ENCODE results near the gene ADCY9.

ADCY9 gene

GRCh38 chr16:4087990-4088577 is 28.2 kb downstream of the ADCY9 start:
- H3K4me3 ChIP-seq (ENCODE audit: low read length): no peak overlapping the region
- no peak for TF ChIP-seq CTCF (conservative IDR thresholded peaks at IDR 0.05; ENCODE audit: low read depth, low read length)
- no peak for DNase-seq (ENCODE audit: low read depth)

GRCh38 chr16:4087099-4087885 is 28.9 kb downstream of the ADCY9 start:
- no peak overlapping the region for H3K4me3 ChIP-seq (ENCODE audit: low read length)
- no peak for DNase-seq (ENCODE audit: low read depth)
- TF ChIP-seq CTCF (conservative IDR thresholded peaks at IDR 0.05; ENCODE audit: low read depth, low read length): no peak

GRCh38 chr16:4086153-4086552 is 30.1 kb downstream of the ADCY9 start:
- no peak overlapping the region for H3K4me3 ChIP-seq (ENCODE audit: low read length)
- DNase-seq (ENCODE audit: low read depth): no peak
- TF ChIP-seq CTCF (conservative IDR thresholded peaks at IDR 0.05; ENCODE audit: low read depth, low read length): no peak

GRCh38 chr16:4085405-4085970 is 30.8 kb downstream of the ADCY9 start:
- no peak overlapping the region for H3K4me3 ChIP-seq (ENCODE audit: low read length)
- no peak for DNase-seq (ENCODE audit: low read depth)
- TF ChIP-seq CTCF (conservative IDR thresholded peaks at IDR 0.05; ENCODE audit: low read depth, low read length): no peak

- no peak overlapping the region for H3K4me3 ChIP-seq (ENCODE audit: low read length)
- no peak for DNase-seq (ENCODE audit: low read depth)
- TF ChIP-seq CTCF (conservative IDR thresholded peaks at IDR 0.05; ENCODE audit: low read depth, low read length): no peak
These were observed 32.8 kb downstream of the ADCY9 start for GRCh38 chr16:4083347-4083870.

- no peak for DNase-seq (ENCODE audit: low read depth)
- no peak for TF ChIP-seq CTCF (conservative IDR thresholded peaks at IDR 0.05; ENCODE audit: low read depth, low read length)
- no peak overlapping the region for H3K4me3 ChIP-seq (ENCODE audit: low read length)
These were observed 33.7 kb downstream of the ADCY9 start for GRCh38 chr16:4082474-4083044.
